HepG2 (cell line): ENCODE measurements around the gene RPS5. TPM values are rescaled to one million over a fixed set of nuclear protein-coding genes. Genes with fewer than 3 reads are reported as not detected.

Experiments
- CEBPB ChIP-seq: IDR thresholded peaks from 2 replicates; pipeline ENCODE4 v1.6.1; 2011; ENCODE audit warnings: low read depth, low read length, improper control_type of control experiment, borderline replicate concordance
- E2F2 ChIP-seq: sonication (generic); formaldehyde crosslinking; IDR thresholded peaks from 2 replicates; pipeline ENCODE4 v1.4.0; 2020; ENCODE audit warnings: missing genetic modification reagents, borderline replicate concordance
- FOXM1 ChIP-seq: sonication (generic); formaldehyde crosslinking; IDR thresholded peaks from 2 replicates; pipeline ENCODE4 v1.5.0; 2020; ENCODE audit warnings: missing genetic modification reagents
- HNF4G ChIP-seq, 2 experiments: sonication (generic) in 1 of 2; formaldehyde crosslinking in 1 of 2; IDR thresholded peaks; 2 replicates each; pipeline versions ENCODE4 v1.4.0 to v1.6.1; 2011 to 2020; ENCODE audit warnings: borderline replicate concordance in 2 of 2, low read depth in 2 of 2, mild to moderate bottlenecking in 2 of 2, low read length in 1 of 2, missing genetic modification reagents in 1 of 2, moderate library complexity in 1 of 2
- HNRNPL ChIP-seq: fragments of 200-400 bp; formaldehyde crosslinking; IDR thresholded peaks from 2 replicates; pipeline ENCODE4 v1.6.1; 2017; ENCODE audit warnings: mild to moderate bottlenecking, low read depth, low read length
- HOXA7 ChIP-seq: sonication (generic); formaldehyde crosslinking; IDR thresholded peaks from 2 replicates; pipeline ENCODE4 v1.8.1; 2022; ENCODE audit warnings: mild to moderate bottlenecking, missing genetic modification reagents, moderate library complexity
- IRX3 ChIP-seq: sonication (generic); formaldehyde crosslinking; IDR thresholded peaks from 2 replicates; pipeline ENCODE4 v1.8.1; 2023; ENCODE audit warnings: mild to moderate bottlenecking, low read depth, missing genetic modification reagents, borderline replicate concordance
- JDP2 ChIP-seq: sonication (generic); formaldehyde crosslinking; IDR thresholded peaks from 2 replicates; pipeline ENCODE4 v1.8.1; 2022; ENCODE audit warnings: missing genetic modification reagents, borderline replicate concordance
- KDM6A ChIP-seq: IDR thresholded peaks from 2 replicates; pipeline ENCODE4 v1.6.1; 2016; ENCODE audit warnings: low read depth
- MED13 ChIP-seq: sonication (generic); formaldehyde crosslinking; IDR thresholded peaks from 2 replicates; pipeline ENCODE4 v1.5.0; 2020; ENCODE audit warnings: missing genetic modification reagents
- NKX3-1 ChIP-seq: sonication (generic); formaldehyde crosslinking; IDR thresholded peaks from 2 replicates; pipeline ENCODE4 v1.5.0; 2020; ENCODE audit warnings: missing genetic modification reagents
- PAXIP1 ChIP-seq: sonication (generic); formaldehyde crosslinking; conservative IDR thresholded peaks from 2 replicates; pipeline ENCODE4 v1.4.0; 2020; ENCODE audit warnings: mild to moderate bottlenecking, missing genetic modification reagents, moderate library complexity
- TCF12 ChIP-seq, 2 experiments: fragments of 450-650 bp in 1 of 2; sonication (generic) in 1 of 2; formaldehyde crosslinking in 1 of 2; IDR thresholded peaks; 2 replicates each; pipeline versions ENCODE4 v1.6.1 to v1.8.0; 2017 to 2022; ENCODE audit warnings: antibody characterized with exemption in 1 of 2, mild to moderate bottlenecking in 1 of 2, missing genetic modification reagents in 1 of 2, moderate library complexity in 1 of 2
- YEATS4 ChIP-seq: sonication (generic); formaldehyde crosslinking; IDR thresholded peaks from 2 replicates; pipeline ENCODE4 v1.4.0; 2020; ENCODE audit warnings: missing genetic modification reagents, borderline replicate concordance
- ZFP62 ChIP-seq: sonication (generic); formaldehyde crosslinking; IDR thresholded peaks from 2 replicates; pipeline ENCODE4 v1.4.0; 2020; ENCODE audit warnings: missing genetic modification reagents
- ZNF17 ChIP-seq: sonication (generic); formaldehyde crosslinking; IDR thresholded peaks from 2 replicates; pipeline ENCODE4 v1.5.0; 2020; ENCODE audit warnings: mild to moderate bottlenecking, missing genetic modification reagents
- ZNF205 ChIP-seq: IDR thresholded peaks from 2 replicates; pipeline ENCODE4 v1.6.1; 2018; ENCODE audit warnings: missing biosample characterization, missing genetic modification reagents
- ZNF224 ChIP-seq: sonication (generic); formaldehyde crosslinking; IDR thresholded peaks from 2 replicates; pipeline ENCODE4 v1.5.0; 2020; ENCODE audit warnings: mild to moderate bottlenecking, missing genetic modification reagents
- ZNF232 ChIP-seq: sonication (generic); formaldehyde crosslinking; IDR thresholded peaks from 2 replicates; pipeline ENCODE4 v1.4.0; 2020; ENCODE audit warnings: missing genetic modification reagents, borderline replicate concordance
- ZNF274 ChIP-seq: sonication (generic); formaldehyde crosslinking; IDR thresholded peaks from 2 replicates; pipeline ENCODE4 v1.5.1; 2020; ENCODE audit warnings: mild to moderate bottlenecking, missing genetic modification reagents
- ZNF557 ChIP-seq: sonication (generic); formaldehyde crosslinking; IDR thresholded peaks from 2 replicates; pipeline ENCODE4 v1.4.0; 2020; ENCODE audit warnings: missing genetic modification reagents
- polyA plus RNA-seq, 8 experiments: library from polyadenylated mRNA; depleted of rRNA in 3 of 8; stranded (reverse) in 7 of 8; unstranded in 1 of 8; fragments of >200 nt; fragmentation: Illumina TruSeq in 4 of 8; extraction: Trizol in 4 of 8; gene quantifications; 2 replicates each; pipeline versions ENCODE4 v1.2.1 to v1.2.3, GENCODE V29; 2011 to 2016; ENCODE audit warnings: low read depth in 4 of 8, missing spikeins in 1 of 8, mixed read lengths in 1 of 8; ENCODE audit not compliant: insufficient read depth in 1 of 8
- total RNA-seq, 5 experiments: library from RNA; depleted of rRNA; stranded (reverse); fragments of >200 nt; fragmentation: Illumina TruSeq; extraction: Trizol; gene quantifications; 2 replicates each; pipeline ENCODE4 v1.2.3, GENCODE V29; 2016; ENCODE audit warnings: low read depth in 1 of 5
- TF ChIP-seq, protein P1 (sequence below): fragments of 450-650 bp; IDR thresholded peaks from 2 replicates; pipeline ENCODE4 v1.6.1; 2017

The RPS5 gene
- total and polyA plus RNA-seq, 2 of the 13 experiments (the other 11 are each of a cell fraction or from before 2014, with no cell fraction given): 1,544 to 4,408 TPM

- TF ChIP-seq PAXIP1 (CRISPR knock-in tag): 0 out of 2 replicates have a peak, but pooled peaks have one; percentile 49
- TF ChIP-seq TCF12 (IDR thresholded peaks at IDR 0.05): no peak
- peak; percentile 21; the same call in 1 of the 2 replicates for TF ChIP-seq TCF12 (CRISPR knock-in tag; IDR thresholded peaks at IDR 0.05)
- TF ChIP-seq ZNF224 (CRISPR knock-in tag): peak; percentile 96
- peak; percentile 55; the same call in 1 of the 2 replicates for TF ChIP-seq ZNF205 (CRISPR knock-in tag)
- TF ChIP-seq HNRNPL: no peak
- no peak; the same call in 1 of the 2 replicates for TF ChIP-seq IRX3 (CRISPR knock-in tag)
- no peak for TF ChIP-seq CEBPB
- TF ChIP-seq ZNF274: no peak; the same call in 1 of the 2 replicates
- TF ChIP-seq KDM6A (CRISPR knock-in tag): no peak
- no peak; the same call in 1 of the 2 replicates for TF ChIP-seq JDP2 (CRISPR knock-in tag)
- TF ChIP-seq, protein P1, sequence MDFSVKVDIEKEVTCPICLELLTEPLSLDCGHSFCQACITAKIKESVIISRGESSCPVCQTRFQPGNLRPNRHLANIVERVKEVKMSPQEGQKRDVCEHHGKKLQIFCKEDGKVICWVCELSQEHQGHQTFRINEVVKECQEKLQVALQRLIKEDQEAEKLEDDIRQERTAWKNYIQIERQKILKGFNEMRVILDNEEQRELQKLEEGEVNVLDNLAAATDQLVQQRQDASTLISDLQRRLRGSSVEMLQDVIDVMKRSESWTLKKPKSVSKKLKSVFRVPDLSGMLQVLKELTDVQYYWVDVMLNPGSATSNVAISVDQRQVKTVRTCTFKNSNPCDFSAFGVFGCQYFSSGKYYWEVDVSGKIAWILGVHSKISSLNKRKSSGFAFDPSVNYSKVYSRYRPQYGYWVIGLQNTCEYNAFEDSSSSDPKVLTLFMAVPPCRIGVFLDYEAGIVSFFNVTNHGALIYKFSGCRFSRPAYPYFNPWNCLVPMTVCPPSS: no peak
- TF ChIP-seq E2F2: no peak; the same call in none of the 2 replicates
- no peak for TF ChIP-seq ZNF17 (CRISPR knock-in tag)
- peak; percentile 84; the same call in 1 of the 2 replicates for TF ChIP-seq ZNF557 (CRISPR knock-in tag)
- peak; percentile 72 for TF ChIP-seq MED13 (CRISPR knock-in tag)
- peak; percentile 30; the same call in 1 of the 2 replicates for TF ChIP-seq HNF4G (IDR thresholded peaks at IDR 0.05; ENCODE audit: borderline replicate concordance, low read depth, low read length)
- no peak for TF ChIP-seq HNF4G (CRISPR knock-in tag; IDR thresholded peaks at IDR 0.05; ENCODE audit: borderline replicate concordance, low read depth)
- TF ChIP-seq ZNF232 (CRISPR knock-in tag): peak; percentile 73; the same call in 1 of the 2 replicates
- no peak for TF ChIP-seq ZFP62 (CRISPR knock-in tag)
- peak; percentile 96 for TF ChIP-seq YEATS4 (CRISPR knock-in tag)
- peak; percentile 56 for TF ChIP-seq NKX3-1 (CRISPR knock-in tag)
- TF ChIP-seq HOXA7 (CRISPR knock-in tag): no peak
- TF ChIP-seq FOXM1 (CRISPR knock-in tag): no peak
These were observed 24.6 kb upstream of the RPS5 start, which contains the start of gene ZNF497 (continued) for GRCh38 chr19:58362272-58362994.
